ENCODE data around the gene RAB11FIP4. TPM values are rescaled to one million over a fixed set of nuclear protein-coding genes. Genes with fewer than 3 reads are reported as not detected.

Gene RAB11FIP4
- total and polyA plus RNA-seq, 9 donors = 1.8 to 16.5 (median 6.4) TPM

- H3K4me1 ChIP-seq (ENCODE audit: insufficient read depth) = no peaks in the 10 kb centered on the region
- no peaks in the 10 kb centered on the region for H3K36me3 ChIP-seq
- no peaks in the 10 kb centered on the region for H3K9me3 ChIP-seq
- H3K27me3 ChIP-seq = no peaks in the 10 kb centered on the region
- TF ChIP-seq CTCF (IDR thresholded peaks at IDR 0.05) (no peak), POLR2A (IDR thresholded peaks at IDR 0.05) (no peak), EP300 (IDR thresholded peaks at IDR 0.05) (no peak)
- H3K27ac ChIP-seq = no peak overlapping the region
- no peak for DNase-seq
- no peak overlapping the region for H3K4me3 ChIP-seq
- intact Hi-C loops (cut with DNase I) = no loop called here
- WGBS, 3 donors = 92 to 99% (median 94%) methylated on average over 5 of the region's 5 CpGs
Observed at GRCh38 chr17:31509805-31510177, 118.3 kb downstream of the RAB11FIP4 start.

GRCh38 chr17:31510308-31511194 lies 119.1 kb downstream of the RAB11FIP4 start:
- no peak overlapping the region for H3K27ac ChIP-seq
- intact Hi-C loops (cut with DNase I) = no loop called here
- H3K36me3 ChIP-seq = no peaks in the 10 kb centered on the region
- TF ChIP-seq EP300 (IDR thresholded peaks at IDR 0.05) = no peak
- no peaks in the 10 kb centered on the region for H3K9me3 ChIP-seq
- H3K4me1 ChIP-seq (ENCODE audit: insufficient read depth) = no peaks in the 10 kb centered on the region
- no peaks in the 10 kb centered on the region for H3K27me3 ChIP-seq
- no peak overlapping the region for H3K4me3 ChIP-seq
- DNase-seq = no peak
- WGBS, 3 donors = 79 to 85% (median 81%) methylated on average over 14 of the region's 14 CpGs

- intact Hi-C loops (cut with DNase I) = no loop called here
- DNase-seq = no peak
- Histone ChIP-seq H3K4me3 (no peak overlapping the region), H3K27ac (no peak overlapping the region), H3K4me1 (ENCODE audit: insufficient read depth) (no peaks in the 10 kb centered on the region), H3K36me3 (no peaks in the 10 kb centered on the region), H3K9me3 (no peaks in the 10 kb centered on the region), H3K27me3 (no peaks in the 10 kb centered on the region)
- 84 to 90% (median 86%) methylated on average over 9 of the region's 9 CpGs for WGBS, 3 donors
- TF ChIP-seq POLR2A (IDR thresholded peaks at IDR 0.05) (no peak), CTCF (IDR thresholded peaks at IDR 0.05) (no peak), EP300 (IDR thresholded peaks at IDR 0.05) (no peak)
Observed at GRCh38 chr17:31511195-31511578, 119.7 kb downstream of the RAB11FIP4 start.

GRCh38 chr17:31511580-31511979 lies 120.1 kb downstream of the RAB11FIP4 start:
- no peak for DNase-seq
- Histone ChIP-seq H3K27ac (no peak overlapping the region), H3K27me3 (no peaks in the 10 kb centered on the region), H3K4me1 (ENCODE audit: insufficient read depth) (no peaks in the 10 kb centered on the region), H3K36me3 (no peaks in the 10 kb centered on the region), H3K9me3 (no peaks in the 10 kb centered on the region), H3K4me3 (no peak overlapping the region)
- no peak for TF ChIP-seq CTCF (IDR thresholded peaks at IDR 0.05)
- no peak for TF ChIP-seq EP300 (IDR thresholded peaks at IDR 0.05)
- TF ChIP-seq POLR2A (IDR thresholded peaks at IDR 0.05) = no peak
- WGBS, 3 donors = 83 to 87% (median 83%) methylated on average over 9 of the region's 9 CpGs
- intact Hi-C loops (cut with DNase I) = no loop called here

GRCh38 chr17:31512104-31512740 lies 120.7 kb downstream of the RAB11FIP4 start:
- intact Hi-C loops (cut with DNase I) = no loop called here
- WGBS, 3 donors = 90 to 96% (median 93%) methylated on average over 9 to 15 of the region's 15 CpGs

More at GRCh38 chr17:31512104-31512740, 120.7 kb downstream of the RAB11FIP4 start:
- no peak for DNase-seq
- no peaks in the 10 kb centered on the region for H3K9me3 ChIP-seq
- H3K27ac ChIP-seq = no peak overlapping the region
- no peak overlapping the region for H3K4me3 ChIP-seq
- no peaks in the 10 kb centered on the region for H3K4me1 ChIP-seq (ENCODE audit: insufficient read depth)
- TF ChIP-seq CTCF (IDR thresholded peaks at IDR 0.05) (no peak), EP300 (IDR thresholded peaks at IDR 0.05) (no peak), POLR2A (IDR thresholded peaks at IDR 0.05) (no peak)
- H3K27me3 ChIP-seq = no peaks in the 10 kb centered on the region
- no peaks in the 10 kb centered on the region for H3K36me3 ChIP-seq
